Measurements from ENCODE around the gene DPY19L1. TPM values are rescaled to one million over a fixed set of nuclear protein-coding genes. Genes with fewer than 3 reads are reported as not detected.
A peak's percentile ranks its signal among the peaks of the same experiment; 100 is the strongest.

DPY19L1 gene
- total RNA-seq, 1 experiment from 2014 or later: 71.7 TPM

DNA sequence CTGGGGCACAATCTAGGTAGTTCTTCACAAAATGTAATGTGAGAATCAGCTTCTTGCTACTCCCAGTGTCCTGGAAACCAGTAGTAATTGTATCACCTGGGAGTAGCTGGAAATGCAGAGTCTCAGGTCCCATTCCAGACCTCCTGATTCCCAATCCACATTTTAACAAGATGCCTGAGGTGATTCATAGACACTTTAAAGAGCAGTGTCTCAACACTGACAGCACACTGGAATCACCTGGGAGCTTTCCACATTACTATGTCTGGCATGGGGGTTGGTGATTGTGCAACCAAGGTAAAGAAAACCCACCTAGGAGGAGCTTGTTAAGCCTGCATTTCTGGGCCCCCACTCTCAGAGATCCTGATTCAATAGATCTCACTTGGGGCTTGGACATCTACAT is 11.1 kb downstream of the DPY19L1 start:
- ChIA-PET POLR2A (interaction anchor here (0.8 kb wide), 1 partner anchor 10 kb away, joined by 4 read pairs; no protein-coding TSS in a partner anchor), RAD21 (ENCODE audit: low non-redundant PET in 1 of 2, low total read pairs in 2 of 2, uncharacterized antibody in 2 of 2, unreplicated experiment in 2 of 2) (no interaction called here), CTCF (interaction anchor here (0.9 to 1.6 kb wide), 3 partner anchors 11 to 202 kb away, joined by 3 to 5 read pairs (median 4); partner anchors contain the start of gene DPY19L1)
- intact Hi-C loops (cut with micrococcal nuclease): no loop called here
- DNase-seq (ENCODE audit: low read depth, low spot score): peak; percentile 54
- peak; percentile 77 for ATAC-seq
- Histone ChIP-seq H3K9ac (ENCODE audit: low read length) (no peak overlapping the region), H3K4me1 (ENCODE audit: control insufficient read depth in 1 of 2, insufficient read depth in 2 of 2, low read length in 2 of 2) (peaks cover 49 to 52% of the 10 kb centered on the region in 2 experiments), H3K9me3 (ENCODE audit: control insufficient read depth in 1 of 2, insufficient read depth in 1 of 2, low read depth in 1 of 2, low read length in 2 of 2) (no peaks in the 10 kb centered on the region), H3K27ac (ENCODE audit: low read depth, low read length) (peak overlapping the region; percentile 52), H3K4me3 (replicated peaks in 1 of 2; ENCODE audit: low read depth in 1 of 2, low read length in 2 of 2) (no peak overlapping the region), H3K36me3 (ENCODE audit: control insufficient read depth in 1 of 2, insufficient read depth in 2 of 2, low read length in 2 of 2) (no peaks in the 10 kb centered on the region), H2AFZ (ENCODE audit: low read depth, low read length, poor library complexity, severe bottlenecking) (no peak overlapping the region), H3K4me2 (ENCODE audit: low read length) (peak overlapping the region; percentile 63), H3K79me2 (ENCODE audit: insufficient read depth, low read length) (peaks cover 91% of the 10 kb centered on the region), H3K9me2 (ENCODE audit: insufficient read depth) (no peaks in the 10 kb centered on the region), H3K27me3 (ENCODE audit: insufficient read depth, low read length) (no peaks in the 10 kb centered on the region), H4K20me1 (ENCODE audit: insufficient read depth) (peaks cover 4% of the 10 kb centered on the region; the same call in 1 of the 2 replicates)
- no TSS peak for BruUV-seq (replicated peaks)
- TF ChIP-seq JUND (IDR thresholded peaks at IDR 0.05) (peak; percentile 74), SIN3A (IDR thresholded peaks at IDR 0.05; ENCODE audit: low read depth) (peak; percentile 70), SP1 (IDR thresholded peaks at IDR 0.05; ENCODE audit: low read depth) (peak; percentile 85), EZH2 (IDR thresholded peaks at IDR 0.05) (no peak), CEBPB (IDR thresholded peaks at IDR 0.05; ENCODE audit: low read depth) (peak; percentile 96), CBX3 (IDR thresholded peaks at IDR 0.05; ENCODE audit: low read depth) (peak; percentile 73; the same call in 1 of the 2 replicates), ZFX (IDR thresholded peaks at IDR 0.05) (no peak), TCF7L2 (IDR thresholded peaks at IDR 0.05; ENCODE audit: borderline replicate concordance, extremely low read depth, insufficient read depth, insufficient read length) (peak; percentile 38), EZH2phosphoT487 (IDR thresholded peaks at IDR 0.05; ENCODE audit: borderline replicate concordance) (no peak), YY1 (IDR thresholded peaks at IDR 0.05; ENCODE audit: extremely low read depth, insufficient replicate concordance, low read depth, low read length) (no peak), EGR1 (IDR thresholded peaks at IDR 0.05; ENCODE audit: low read depth) (no peak), ZNF274 (IDR thresholded peaks at IDR 0.05; ENCODE audit: low read depth, low read length) (no peak), POLR2A (IDR thresholded peaks at IDR 0.05; ENCODE audit: borderline replicate concordance, extremely low read depth, insufficient read depth, insufficient read length) (no peak), FOSL1 (IDR thresholded peaks at IDR 0.05; ENCODE audit: low read depth) (peak; percentile 63), ELF1 (IDR thresholded peaks at IDR 0.05; ENCODE audit: borderline replicate concordance, low read depth) (no peak), SRF (IDR thresholded peaks at IDR 0.05; ENCODE audit: low read depth) (no peak), POLR2AphosphoS5 (IDR thresholded peaks at IDR 0.05; ENCODE audit: low read depth, low read length) (peak; percentile 17; the same call in 1 of the 2 replicates)
- TF ChIP-seq, protein P1, sequence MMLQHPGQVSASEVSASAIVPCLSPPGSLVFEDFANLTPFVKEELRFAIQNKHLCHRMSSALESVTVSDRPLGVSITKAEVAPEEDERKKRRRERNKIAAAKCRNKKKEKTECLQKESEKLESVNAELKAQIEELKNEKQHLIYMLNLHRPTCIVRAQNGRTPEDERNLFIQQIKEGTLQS (IDR thresholded peaks at IDR 0.05): peak; percentile 69; the same call in 1 of the 2 replicates
- TF ChIP-seq, protein P2, sequence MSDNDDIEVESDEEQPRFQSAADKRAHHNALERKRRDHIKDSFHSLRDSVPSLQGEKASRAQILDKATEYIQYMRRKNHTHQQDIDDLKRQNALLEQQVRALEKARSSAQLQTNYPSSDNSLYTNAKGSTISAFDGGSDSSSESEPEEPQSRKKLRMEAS (IDR thresholded peaks at IDR 0.05): peak; percentile 52; the same call in 1 of the 2 replicates
- TF ChIP-seq, protein P3, sequence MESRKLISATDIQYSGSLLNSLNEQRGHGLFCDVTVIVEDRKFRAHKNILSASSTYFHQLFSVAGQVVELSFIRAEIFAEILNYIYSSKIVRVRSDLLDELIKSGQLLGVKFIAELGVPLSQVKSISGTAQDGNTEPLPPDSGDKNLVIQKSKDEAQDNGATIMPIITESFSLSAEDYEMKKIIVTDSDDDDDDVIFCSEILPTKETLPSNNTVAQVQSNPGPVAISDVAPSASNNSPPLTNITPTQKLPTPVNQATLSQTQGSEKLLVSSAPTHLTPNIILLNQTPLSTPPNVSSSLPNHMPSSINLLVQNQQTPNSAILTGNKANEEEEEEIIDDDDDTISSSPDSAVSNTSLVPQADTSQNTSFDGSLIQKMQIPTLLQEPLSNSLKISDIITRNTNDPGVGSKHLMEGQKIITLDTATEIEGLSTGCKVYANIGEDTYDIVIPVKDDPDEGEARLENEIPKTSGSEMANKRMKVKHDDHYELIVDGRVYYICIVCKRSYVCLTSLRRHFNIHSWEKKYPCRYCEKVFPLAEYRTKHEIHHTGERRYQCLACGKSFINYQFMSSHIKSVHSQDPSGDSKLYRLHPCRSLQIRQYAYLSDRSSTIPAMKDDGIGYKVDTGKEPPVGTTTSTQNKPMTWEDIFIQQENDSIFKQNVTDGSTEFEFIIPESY (IDR thresholded peaks at IDR 0.05; ENCODE audit: extremely low read depth, insufficient replicate concordance, low read length): no peak
- TF ChIP-seq, protein P4, sequence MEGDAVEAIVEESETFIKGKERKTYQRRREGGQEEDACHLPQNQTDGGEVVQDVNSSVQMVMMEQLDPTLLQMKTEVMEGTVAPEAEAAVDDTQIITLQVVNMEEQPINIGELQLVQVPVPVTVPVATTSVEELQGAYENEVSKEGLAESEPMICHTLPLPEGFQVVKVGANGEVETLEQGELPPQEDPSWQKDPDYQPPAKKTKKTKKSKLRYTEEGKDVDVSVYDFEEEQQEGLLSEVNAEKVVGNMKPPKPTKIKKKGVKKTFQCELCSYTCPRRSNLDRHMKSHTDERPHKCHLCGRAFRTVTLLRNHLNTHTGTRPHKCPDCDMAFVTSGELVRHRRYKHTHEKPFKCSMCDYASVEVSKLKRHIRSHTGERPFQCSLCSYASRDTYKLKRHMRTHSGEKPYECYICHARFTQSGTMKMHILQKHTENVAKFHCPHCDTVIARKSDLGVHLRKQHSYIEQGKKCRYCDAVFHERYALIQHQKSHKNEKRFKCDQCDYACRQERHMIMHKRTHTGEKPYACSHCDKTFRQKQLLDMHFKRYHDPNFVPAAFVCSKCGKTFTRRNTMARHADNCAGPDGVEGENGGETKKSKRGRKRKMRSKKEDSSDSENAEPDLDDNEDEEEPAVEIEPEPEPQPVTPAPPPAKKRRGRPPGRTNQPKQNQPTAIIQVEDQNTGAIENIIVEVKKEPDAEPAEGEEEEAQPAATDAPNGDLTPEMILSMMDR (IDR thresholded peaks at IDR 0.05 in 2 of 3, conservative IDR thresholded peaks at IDR 0.05 in 1 of 3; ENCODE audit: borderline replicate concordance in 1 of 3, insufficient read depth in 1 of 3, low read depth in 2 of 3, low read length in 2 of 3): no peak

Data from HCT116 (cell line).